ENCODE data around the gene D2HGDH. TPM values are rescaled to one million over a fixed set of nuclear protein-coding genes. Genes with fewer than 3 reads are reported as not detected.
A peak's percentile ranks its signal among the peaks of the same experiment; 100 is the strongest.
"Not testable (repeated sequence)": the region's sequence is repeated elsewhere in the genome, so short reads cannot be mapped to it uniquely, and the experiment has no call there.

D2HGDH gene
- total RNA-seq, 1 experiment from 2014 or later: 10.0 TPM

GRCh38 chr2:241759067-241759807 is 24.8 kb downstream of the D2HGDH start:
- H3K9ac ChIP-seq (ENCODE audit: extremely low read depth, insufficient read length, low read length): no peak overlapping the region
- H3T11ph ChIP-seq (ENCODE audit: low read length): no peak overlapping the region
- no peaks in the 10 kb centered on the region; the same call in 1 of the 2 replicates for H3K27me3 Mint-ChIP-seq (ENCODE audit: low read depth)
- no peak overlapping the region for H2BK5ac ChIP-seq (ENCODE audit: insufficient read length, low read length)
- H4K91ac ChIP-seq (ENCODE audit: insufficient read length, low read depth, low read length): no peak overlapping the region
- no CpG with 5 or more reads among the region's 20 CpGs for WGBS (ENCODE audit: extremely low coverage, insufficient read length, low lambda C conversion rate)
- H3K27me3 ChIP-seq (ENCODE audit: insufficient read depth, low read length): no peaks in the 10 kb centered on the region
- H2BK12ac ChIP-seq (ENCODE audit: insufficient read length, low read depth, low read length): no peak overlapping the region
- H3K9me3 ChIP-seq (ENCODE audit: control insufficient read depth, low read depth, low read length): no peaks in the 10 kb centered on the region
- H3K4me2 ChIP-seq (ENCODE audit: insufficient read depth, insufficient read length, low read length): no peak overlapping the region
- no peak overlapping the region for H3K27ac ChIP-seq (ENCODE audit: insufficient read length, low read depth, low read length)
- H3K36me3 Mint-ChIP-seq (ENCODE audit: insufficient read depth in 1 of 3, low read depth in 3 of 3): peaks cover 15 to 25% (median 17%) of the 10 kb centered on the region in 3 experiments
- no peak overlapping the region for H4K8ac ChIP-seq (replicated peaks; ENCODE audit: insufficient read length, low read depth, low read length)
- no peak overlapping the region for H3K14ac ChIP-seq (ENCODE audit: insufficient read depth, low read length)
- H2AFZ ChIP-seq (ENCODE audit: low read length): no peak overlapping the region
- no peak overlapping the region for H3K56ac ChIP-seq (ENCODE audit: insufficient read length, low read depth, low read length)
- H4K5ac ChIP-seq (ENCODE audit: insufficient read length, low read depth, low read length): no peak overlapping the region
- no peaks in the 10 kb centered on the region for H3K79me2 ChIP-seq (ENCODE audit: insufficient read depth, low read length)
- no peak overlapping the region for H2BK120ac ChIP-seq (ENCODE audit: low read depth, low read length, poor library complexity, severe bottlenecking)
- H3K18ac ChIP-seq (ENCODE audit: insufficient read length, low read depth, low read length): no peak overlapping the region
- H3K23me2 ChIP-seq (ENCODE audit: insufficient read length, low read depth, low read length, poor library complexity, severe bottlenecking): no peaks in the 10 kb centered on the region
- no peaks in the 10 kb centered on the region for H4K20me1 ChIP-seq (ENCODE audit: control insufficient read depth, insufficient read depth, insufficient read length)
- no peak for TF ChIP-seq CTCF (conservative IDR thresholded peaks at IDR 0.05)
- H3K4me1 ChIP-seq (ENCODE audit: insufficient read depth, low read length): no peaks in the 10 kb centered on the region
- no peak overlapping the region for H3K4me3 Mint-ChIP-seq
- H2BK15ac ChIP-seq (ENCODE audit: low read depth, low read length): no peak overlapping the region
- H3K4me1 Mint-ChIP-seq: peaks cover 1 to 10% of the 10 kb centered on the region in 2 experiments
- H3K9me3 Mint-ChIP-seq: peaks cover 11 to 14% of the 10 kb centered on the region in 2 experiments
- no peak for DNase-seq
- H3K4ac ChIP-seq (ENCODE audit: low read depth, low read length): no peak overlapping the region
- no peaks in the 10 kb centered on the region for H3K79me1 ChIP-seq (ENCODE audit: insufficient read depth, low read depth, low read length, poor library complexity, severe bottlenecking)
- H3K23ac ChIP-seq (ENCODE audit: insufficient read length, low read depth, low read length): no peak overlapping the region
- no peak overlapping the region for H2AK5ac ChIP-seq (ENCODE audit: insufficient read length, low read length)
- H2BK20ac ChIP-seq (ENCODE audit: low read depth, low read length, poor library complexity, severe bottlenecking): no peak overlapping the region
- H3K27ac Mint-ChIP-seq: 0 out of 7 replicates have a peak overlapping the region, but pooled peaks of 1 of the 3 experiments have one; percentile 50

DNA sequence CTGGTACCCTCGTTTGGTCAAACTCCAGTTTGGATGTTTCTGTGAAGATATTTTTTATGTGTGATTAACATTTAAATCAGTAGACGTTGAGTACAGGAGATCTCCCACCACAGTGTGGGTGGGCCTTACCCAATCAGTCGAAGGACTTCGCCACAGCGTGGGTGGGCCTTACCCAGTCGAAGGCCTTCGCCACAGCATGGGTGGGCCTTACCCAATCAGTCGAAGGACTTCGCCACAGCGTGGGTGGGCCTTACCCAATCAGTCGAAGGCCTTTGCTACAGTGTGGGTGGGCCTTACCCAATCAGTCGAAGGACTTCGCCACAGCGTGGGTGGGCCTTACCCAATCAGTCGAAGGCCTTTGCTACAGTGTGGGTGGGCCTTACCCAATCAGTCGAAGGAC is 25.5 kb downstream of the D2HGDH start:
- H3K27ac Mint-ChIP-seq; H4K8ac ChIP-seq (replicated peaks; ENCODE audit: insufficient read length, low read depth, low read length); H2BK15ac ChIP-seq (ENCODE audit: low read depth, low read length); H3K79me2 ChIP-seq (ENCODE audit: insufficient read depth, low read length); H2AFZ ChIP-seq (ENCODE audit: low read length); H3K4me1 ChIP-seq (ENCODE audit: insufficient read depth, low read length); H3K23me2 ChIP-seq (ENCODE audit: insufficient read length, low read depth, low read length, poor library complexity, severe bottlenecking); H3K4ac ChIP-seq (ENCODE audit: low read depth, low read length); H4K5ac ChIP-seq (ENCODE audit: insufficient read length, low read depth, low read length); H3K27ac ChIP-seq (ENCODE audit: insufficient read length, low read depth, low read length); DNase-seq; H3K14ac ChIP-seq (ENCODE audit: insufficient read depth, low read length); H3K27me3 Mint-ChIP-seq (ENCODE audit: low read depth); H4K20me1 ChIP-seq (ENCODE audit: control insufficient read depth, insufficient read depth, insufficient read length); H3K9ac ChIP-seq (ENCODE audit: extremely low read depth, insufficient read length, low read length); H3K56ac ChIP-seq (ENCODE audit: insufficient read length, low read depth, low read length); H2BK120ac ChIP-seq (ENCODE audit: low read depth, low read length, poor library complexity, severe bottlenecking); H3K23ac ChIP-seq (ENCODE audit: insufficient read length, low read depth, low read length); H3T11ph ChIP-seq (ENCODE audit: low read length); H3K4me2 ChIP-seq (ENCODE audit: insufficient read depth, insufficient read length, low read length); H3K27me3 ChIP-seq (ENCODE audit: insufficient read depth, low read length); H2BK20ac ChIP-seq (ENCODE audit: low read depth, low read length, poor library complexity, severe bottlenecking); H3K4me3 Mint-ChIP-seq; H3K9me3 ChIP-seq (ENCODE audit: control insufficient read depth, low read depth, low read length); H4K91ac ChIP-seq (ENCODE audit: insufficient read length, low read depth, low read length); H2BK5ac ChIP-seq (ENCODE audit: insufficient read length, low read length); H3K79me1 ChIP-seq (ENCODE audit: insufficient read depth, low read depth, low read length, poor library complexity, severe bottlenecking); H2AK5ac ChIP-seq (ENCODE audit: insufficient read length, low read length); H2BK12ac ChIP-seq (ENCODE audit: insufficient read length, low read depth, low read length); H3K18ac ChIP-seq (ENCODE audit: insufficient read length, low read depth, low read length): not testable (repeated sequence)
- Mint-ChIP-seq H3K36me3 (ENCODE audit: insufficient read depth in 1 of 3, low read depth in 3 of 3) (peaks cover 15 to 23% (median 15%) of the 10 kb centered on the region in 3 experiments), H3K4me1 (peaks cover 4 to 16% of the 10 kb centered on the region in 2 experiments), H3K9me3 (peaks cover 11 to 14% of the 10 kb centered on the region in 2 experiments)
- no CpG with 5 or more reads among the region's 16 CpGs for WGBS (ENCODE audit: extremely low coverage, insufficient read length, low lambda C conversion rate)
